GM12872 (cell line): ENCODE data around the gene PLEKHM3.

Source experiments
- CTCF ChIP-seq: IDR thresholded peaks from 3 replicates; pipeline ENCODE4 v1.5.1; 2011; ENCODE audit warnings: low read depth, mild to moderate bottlenecking, low read length, moderate library complexity; ENCODE audit not compliant: insufficient read depth

Gene PLEKHM3

GRCh38 chr2:207955456-207955855, 69.9 kb downstream of the PLEKHM3 start:
- TF ChIP-seq CTCF = no peak

GRCh38 chr2:207953354-207953753, 72.0 kb downstream of the PLEKHM3 start:
- no peak for TF ChIP-seq CTCF

- TF ChIP-seq CTCF = no peak
Observed at GRCh38 chr2:207952564-207953345, 72.6 kb downstream of the PLEKHM3 start.

GRCh38 chr2:207951734-207952470, 73.4 kb downstream of the PLEKHM3 start:
- no peak for TF ChIP-seq CTCF

- TF ChIP-seq CTCF = no peak
Observed at GRCh38 chr2:207950761-207951114, 74.6 kb downstream of the PLEKHM3 start.

DNA sequence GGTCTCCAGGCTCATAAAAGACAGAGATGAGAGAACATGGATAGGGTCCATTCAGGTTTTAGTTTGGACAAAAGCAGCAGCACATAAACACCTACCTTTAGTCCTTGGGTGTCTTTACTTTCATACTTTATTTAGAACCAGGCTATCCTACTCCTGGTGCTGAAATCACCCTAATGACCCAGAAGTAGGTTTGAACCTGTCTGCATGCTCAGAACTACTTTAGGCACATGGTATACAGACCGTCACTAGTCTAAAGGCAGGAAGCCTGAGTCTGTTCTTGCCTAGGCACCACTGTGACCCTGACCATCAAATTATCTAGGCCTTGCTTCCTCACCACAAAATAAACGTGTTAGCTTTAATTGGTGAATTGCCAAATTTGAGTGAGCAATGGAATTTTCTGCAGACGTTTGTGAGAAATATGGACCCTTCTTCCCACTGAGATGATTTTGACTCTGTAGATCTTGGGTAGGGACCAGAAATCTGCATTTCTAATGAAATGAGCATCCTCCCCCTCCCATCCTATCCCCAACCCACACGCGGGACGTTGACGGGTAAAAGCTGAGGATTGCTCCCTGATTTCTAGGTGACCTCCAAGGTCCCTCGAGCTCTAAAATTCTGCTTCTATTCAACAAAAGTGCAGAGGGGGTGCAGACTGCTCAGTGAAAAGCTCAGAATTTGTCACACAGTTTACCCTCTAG, 75.1 kb downstream of the PLEKHM3 start:
- no peak for TF ChIP-seq CTCF

DNA sequence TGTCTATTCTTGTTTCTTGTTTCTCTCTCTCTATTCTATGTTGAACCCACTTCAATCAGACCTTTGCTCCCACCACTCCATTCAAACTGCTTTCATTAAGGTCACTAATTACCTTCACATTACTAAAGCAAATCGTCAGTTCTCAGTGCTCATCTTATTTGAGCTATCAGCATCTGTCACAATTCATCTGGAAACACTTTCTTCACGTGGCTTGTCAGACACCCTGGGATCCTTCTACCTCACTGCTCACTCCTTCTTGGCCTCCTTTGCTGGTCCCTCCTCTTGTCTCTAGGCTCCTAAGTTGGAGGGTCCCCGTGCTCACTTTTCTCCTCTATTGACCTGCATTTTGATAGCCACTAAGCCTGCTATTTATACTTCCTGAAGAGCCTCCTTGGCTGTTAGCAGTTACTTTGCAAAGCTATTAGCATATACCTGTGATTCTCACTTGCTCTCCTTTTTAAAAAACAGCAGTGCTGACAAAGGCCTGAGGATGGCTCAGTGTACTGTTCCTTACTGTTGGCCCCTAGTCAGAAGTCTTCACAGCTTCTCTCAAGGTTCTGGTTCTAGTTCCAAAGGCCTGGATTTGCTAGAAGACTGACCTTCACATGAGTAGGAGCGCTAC, 80.2 kb downstream of the PLEKHM3 start:
- no peak for TF ChIP-seq CTCF
